ENCODE results near the gene ZNF331. TPM values are rescaled to one million over a fixed set of nuclear protein-coding genes. Genes with fewer than 3 reads are reported as not detected.

Gene ZNF331
- total RNA-seq, 4 donors from 2014 or later: 17.6 to 28.0 (median 24.0) TPM

DNA sequence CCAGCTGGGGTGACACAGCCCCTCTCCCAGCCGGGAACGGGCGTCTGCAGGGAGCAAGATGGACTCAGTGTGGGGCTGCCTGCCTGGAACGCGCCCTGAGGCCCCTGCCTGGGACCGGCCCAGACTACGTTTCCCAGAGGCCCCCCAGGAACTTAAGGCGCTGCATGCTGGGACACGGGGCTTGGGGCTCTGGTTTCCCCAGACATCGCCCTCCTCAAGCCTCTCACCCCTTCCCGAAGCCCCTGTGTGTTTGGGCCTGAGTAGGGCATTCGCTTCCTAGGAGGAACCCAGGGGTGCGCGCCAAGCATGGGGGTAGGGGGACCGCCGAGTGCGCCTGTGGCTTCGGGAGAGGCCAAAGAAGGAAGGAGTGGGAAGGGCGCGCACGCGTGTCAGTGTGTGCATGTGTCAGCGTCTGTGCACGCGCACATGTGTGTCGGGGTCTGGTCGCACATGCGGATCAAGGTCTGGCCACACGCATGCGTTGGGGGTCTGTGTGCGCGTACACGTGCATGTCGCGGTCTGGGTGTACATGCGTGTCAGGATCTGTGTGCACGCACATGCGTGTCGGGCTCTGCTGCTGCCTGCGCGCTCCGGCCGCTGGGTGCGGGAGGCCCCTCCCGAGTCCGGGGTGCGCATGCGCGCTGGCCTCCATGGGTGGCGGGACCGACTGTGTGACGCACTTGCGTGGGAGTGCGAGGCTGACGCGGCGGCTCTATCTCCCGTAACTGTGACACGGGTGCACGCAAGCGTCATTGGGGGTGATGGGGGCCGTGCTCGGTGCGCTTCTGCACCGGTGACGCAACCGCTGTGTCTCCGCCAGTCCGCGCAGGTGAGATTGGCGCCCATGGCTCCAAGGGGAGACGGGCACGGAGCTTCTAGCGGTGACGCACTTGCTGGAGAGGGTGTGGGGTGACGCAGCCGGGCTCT, 16.2 kb downstream of the ZNF331 start:
- no peak for TF ChIP-seq POLR2A (IDR thresholded peaks at IDR 0.05)
- TF ChIP-seq, protein P1, sequence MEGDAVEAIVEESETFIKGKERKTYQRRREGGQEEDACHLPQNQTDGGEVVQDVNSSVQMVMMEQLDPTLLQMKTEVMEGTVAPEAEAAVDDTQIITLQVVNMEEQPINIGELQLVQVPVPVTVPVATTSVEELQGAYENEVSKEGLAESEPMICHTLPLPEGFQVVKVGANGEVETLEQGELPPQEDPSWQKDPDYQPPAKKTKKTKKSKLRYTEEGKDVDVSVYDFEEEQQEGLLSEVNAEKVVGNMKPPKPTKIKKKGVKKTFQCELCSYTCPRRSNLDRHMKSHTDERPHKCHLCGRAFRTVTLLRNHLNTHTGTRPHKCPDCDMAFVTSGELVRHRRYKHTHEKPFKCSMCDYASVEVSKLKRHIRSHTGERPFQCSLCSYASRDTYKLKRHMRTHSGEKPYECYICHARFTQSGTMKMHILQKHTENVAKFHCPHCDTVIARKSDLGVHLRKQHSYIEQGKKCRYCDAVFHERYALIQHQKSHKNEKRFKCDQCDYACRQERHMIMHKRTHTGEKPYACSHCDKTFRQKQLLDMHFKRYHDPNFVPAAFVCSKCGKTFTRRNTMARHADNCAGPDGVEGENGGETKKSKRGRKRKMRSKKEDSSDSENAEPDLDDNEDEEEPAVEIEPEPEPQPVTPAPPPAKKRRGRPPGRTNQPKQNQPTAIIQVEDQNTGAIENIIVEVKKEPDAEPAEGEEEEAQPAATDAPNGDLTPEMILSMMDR (IDR thresholded peaks at IDR 0.05): no peak
- DNase-seq (ENCODE audit: low spot score in 2 of 2): peak; percentile 74 to 97
- intact Hi-C loops (cut with DNase I; ENCODE audit: low total_unique reads): no loop called here
- peak overlapping the region; percentile 27 for H3K4me3 ChIP-seq (ENCODE audit: low read depth, poor library complexity, severe bottlenecking)
- 55 to 66% methylated on average over 56 to 71 of the region's 77 CpGs for WGBS, 2 donors

DNA sequence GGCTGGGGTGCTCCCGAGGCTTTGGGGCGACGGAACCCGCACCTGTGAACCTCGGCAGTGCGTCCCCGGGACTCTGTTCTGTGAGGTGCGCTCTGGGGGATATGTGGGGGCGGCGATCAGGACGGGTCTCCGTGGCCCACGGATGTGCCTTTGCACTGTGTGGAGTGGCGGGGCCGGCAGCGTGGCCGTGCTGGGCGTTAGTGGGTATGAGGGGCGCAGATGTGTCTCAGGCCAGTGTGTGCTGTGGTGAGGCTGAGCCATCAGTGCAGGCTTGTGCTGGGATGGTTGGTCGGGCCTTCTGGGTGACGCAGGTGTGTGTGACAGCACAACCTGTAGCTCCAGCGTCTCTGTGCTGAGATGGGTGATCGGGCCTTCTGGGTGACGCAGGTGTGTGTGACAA, 16.9 kb downstream of the ZNF331 start:
- H3K4me3 ChIP-seq (ENCODE audit: low read depth, poor library complexity, severe bottlenecking): peak overlapping the region; percentile 27
- intact Hi-C loops (cut with DNase I; ENCODE audit: low total_unique reads): no loop called here
- 58 to 86% methylated on average over 15 to 24 of the region's 24 CpGs for whole genome bisulfite sequencing, 2 donors
- peak in 1 of 2 donors; percentile 85 for DNase-seq (ENCODE audit: low spot score in 2 of 2)
- no peak for TF ChIP-seq POLR2A (IDR thresholded peaks at IDR 0.05)
- TF ChIP-seq, protein P1 (IDR thresholded peaks at IDR 0.05): no peak

DNA sequence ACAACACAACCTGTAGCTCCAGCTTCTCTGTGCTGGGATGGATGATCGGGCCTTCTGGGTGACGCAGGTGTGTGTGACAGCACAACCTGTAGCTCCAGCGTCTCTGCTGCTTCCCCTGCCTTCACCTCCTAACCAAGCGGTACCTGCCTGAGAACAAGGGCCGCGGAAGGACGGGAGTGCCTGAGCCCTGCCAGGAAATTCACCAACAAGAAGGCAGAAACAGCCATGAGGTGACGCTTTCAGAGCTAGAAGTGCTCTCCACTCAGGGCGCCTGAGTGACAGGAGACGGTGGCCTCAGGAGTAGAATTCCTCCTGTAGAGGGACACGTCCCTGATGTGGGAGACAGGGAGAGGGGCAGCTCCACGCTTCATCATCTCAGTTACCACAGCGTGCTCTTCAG, 17.4 kb downstream of the ZNF331 start:
- no peak for TF ChIP-seq POLR2A (IDR thresholded peaks at IDR 0.05)
- WGBS, 2 donors: 74 to 82% methylated on average over 13 of the region's 13 CpGs
- H3K4me3 ChIP-seq (ENCODE audit: low read depth, poor library complexity, severe bottlenecking): no peak overlapping the region
- no peak for DNase-seq (ENCODE audit: low spot score in 2 of 2)
- intact Hi-C loops (cut with DNase I; ENCODE audit: low total_unique reads): no loop called here

DNA sequence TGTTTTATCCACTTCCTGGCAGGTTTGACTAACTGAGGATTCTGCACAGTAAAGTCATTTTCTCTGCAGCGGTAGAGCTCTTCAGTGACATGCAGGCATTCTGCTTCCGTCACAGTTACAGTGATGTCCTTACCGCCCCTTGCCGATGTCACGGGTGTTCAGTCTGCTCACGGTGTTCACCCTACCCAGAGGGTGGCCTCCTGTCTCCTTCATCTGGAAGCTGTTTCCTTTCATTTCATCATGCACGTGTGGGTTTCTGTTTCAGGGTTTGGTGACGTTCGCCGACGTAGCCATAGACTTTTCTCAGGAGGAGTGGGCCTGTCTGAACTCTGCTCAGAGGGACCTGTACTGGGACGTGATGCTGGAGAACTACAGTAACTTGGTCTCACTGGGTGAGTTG, 33.4 kb downstream of the ZNF331 start:
- DNase-seq (ENCODE audit: low spot score in 2 of 2): peak in 1 of 2 donors; percentile 52
- no peak overlapping the region for H3K4me3 ChIP-seq (ENCODE audit: low read depth, poor library complexity, severe bottlenecking)
- no peak for TF ChIP-seq POLR2A (IDR thresholded peaks at IDR 0.05)
- TF ChIP-seq, protein P1 (IDR thresholded peaks at IDR 0.05): no peak
- WGBS, 2 donors: 81 to 91% methylated on average over 12 of the region's 12 CpGs
- intact Hi-C loops (cut with DNase I; ENCODE audit: low total_unique reads): no loop called here

DNA sequence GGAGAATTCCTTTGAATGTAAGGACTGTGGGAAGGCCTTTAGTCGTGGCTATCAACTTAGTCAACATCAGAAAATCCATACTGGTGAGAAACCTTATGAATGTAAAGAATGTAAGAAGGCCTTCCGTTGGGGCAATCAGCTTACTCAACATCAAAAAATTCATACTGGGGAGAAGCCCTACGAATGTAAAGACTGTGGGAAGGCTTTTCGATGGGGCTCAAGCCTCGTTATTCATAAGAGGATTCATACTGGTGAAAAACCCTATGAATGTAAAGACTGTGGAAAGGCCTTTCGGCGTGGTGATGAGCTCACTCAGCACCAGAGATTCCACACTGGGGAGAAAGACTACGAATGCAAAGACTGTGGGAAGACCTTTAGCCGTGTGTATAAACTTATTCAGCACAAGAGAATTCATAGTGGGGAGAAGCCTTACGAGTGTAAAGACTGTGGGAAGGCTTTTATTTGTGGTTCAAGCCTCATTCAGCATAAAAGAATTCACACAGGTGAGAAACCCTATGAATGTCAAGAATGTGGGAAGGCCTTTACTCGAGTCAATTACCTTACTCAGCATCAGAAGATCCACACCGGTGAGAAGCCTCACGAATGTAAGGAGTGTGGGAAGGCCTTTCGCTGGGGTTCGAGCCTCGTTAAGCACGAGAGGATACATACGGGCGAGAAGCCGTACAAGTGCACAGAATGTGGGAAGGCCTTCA, 39.2 kb downstream of the ZNF331 start:
- intact Hi-C loops (cut with DNase I; ENCODE audit: low total_unique reads): no loop called here
- TF ChIP-seq POLR2A (IDR thresholded peaks at IDR 0.05): no peak
- TF ChIP-seq, protein P1 (IDR thresholded peaks at IDR 0.05): no peak
- DNase-seq (ENCODE audit: low spot score in 2 of 2): no peak
- H3K4me3 ChIP-seq (ENCODE audit: low read depth, poor library complexity, severe bottlenecking): no peak overlapping the region
- 94 to 97% methylated on average over 20 of the region's 20 CpGs for WGBS, 2 donors

DNA sequence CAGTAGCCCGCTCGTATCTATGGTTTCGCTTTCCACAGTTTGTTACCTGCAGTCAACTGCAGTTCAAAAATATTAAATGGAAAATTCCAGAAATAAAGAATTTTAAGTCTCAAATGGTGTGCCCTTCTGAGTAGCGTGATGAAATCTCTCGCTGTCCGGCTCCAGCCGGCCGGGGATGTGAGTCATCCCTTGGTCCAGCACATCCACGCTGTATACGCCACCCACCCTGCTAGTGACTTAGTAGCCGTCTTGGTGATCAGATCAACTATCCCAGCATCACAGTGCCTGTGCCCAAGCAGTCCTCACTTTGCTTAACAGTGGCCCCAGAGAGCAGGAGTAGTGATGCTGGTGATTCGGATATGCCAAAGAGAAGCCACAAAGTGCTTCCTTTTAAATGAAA, 40.0 kb downstream of the ZNF331 start:
- no peak overlapping the region for H3K4me3 ChIP-seq (ENCODE audit: low read depth, poor library complexity, severe bottlenecking)
- TF ChIP-seq POLR2A (IDR thresholded peaks at IDR 0.05): no peak
- TF ChIP-seq, protein P1 (IDR thresholded peaks at IDR 0.05): no peak
- intact Hi-C loops (cut with DNase I; ENCODE audit: low total_unique reads): no loop called here
- WGBS, 2 donors: 98% methylated on average over 12 of the region's 12 CpGs
- no peak for DNase-seq (ENCODE audit: low spot score in 2 of 2)

Measured in lower leg skin (tissue), 4 donors.